SHP77 treated with DMSO at 0.1 percent for 48 hours (cell line): Measurements from ENCODE around the gene NECAB2.

Source experiments
- DNase-seq: peaks from one replicate; lab custom pipeline; 2025; lab: John Stamatoyannopoulos, UW

NECAB2 gene

DNA sequence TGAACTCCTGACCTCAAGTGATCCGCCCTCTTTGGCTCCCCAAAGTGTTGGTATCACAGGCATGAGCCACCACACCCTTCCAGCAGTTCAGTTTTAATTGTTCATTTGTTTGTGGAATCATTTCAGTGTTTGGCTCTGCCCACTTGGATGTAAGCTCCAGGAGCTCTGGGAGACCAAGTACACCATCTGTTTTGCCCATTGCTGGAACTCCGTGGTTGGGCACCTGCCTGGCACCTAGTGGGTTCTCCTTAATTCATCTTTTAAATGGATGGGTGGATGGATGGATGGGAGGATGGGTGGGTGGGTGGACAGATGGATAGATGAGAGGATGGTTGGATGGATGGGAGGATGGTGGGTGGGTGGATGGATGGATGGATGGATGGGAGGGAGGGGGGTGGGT lies 953 bp upstream of the NECAB2 start:
- DNase-seq: no peak

DNA sequence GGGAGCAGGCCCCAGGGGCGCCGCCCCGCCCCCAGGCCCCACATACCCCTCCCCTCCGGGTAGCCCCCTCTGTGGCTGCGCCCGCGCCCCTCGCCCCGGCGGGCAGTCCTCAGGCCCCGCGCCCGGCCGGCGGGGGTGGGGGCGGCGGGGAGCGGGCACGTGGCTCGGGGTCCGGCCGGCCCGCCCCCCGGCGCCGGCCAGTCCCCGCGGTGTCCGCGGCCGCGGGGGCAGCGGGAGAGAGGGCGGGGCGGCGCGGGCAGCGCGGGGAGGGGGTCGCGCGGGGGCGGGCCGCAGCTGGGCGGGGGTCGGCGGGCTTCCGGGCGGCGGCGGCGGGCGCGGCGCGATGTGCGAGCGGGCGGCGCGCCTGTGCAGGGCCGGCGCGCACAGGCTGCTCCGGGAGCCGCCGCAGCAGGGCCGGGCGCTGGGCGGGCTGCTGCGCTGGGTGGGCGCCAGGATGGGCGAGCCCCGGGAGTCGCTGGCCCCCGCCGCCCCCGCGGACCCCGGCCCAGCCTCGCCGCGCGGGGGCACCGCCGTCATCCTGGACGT lies 335 bp downstream of the NECAB2 start:
- DNase-seq: no peak

DNA sequence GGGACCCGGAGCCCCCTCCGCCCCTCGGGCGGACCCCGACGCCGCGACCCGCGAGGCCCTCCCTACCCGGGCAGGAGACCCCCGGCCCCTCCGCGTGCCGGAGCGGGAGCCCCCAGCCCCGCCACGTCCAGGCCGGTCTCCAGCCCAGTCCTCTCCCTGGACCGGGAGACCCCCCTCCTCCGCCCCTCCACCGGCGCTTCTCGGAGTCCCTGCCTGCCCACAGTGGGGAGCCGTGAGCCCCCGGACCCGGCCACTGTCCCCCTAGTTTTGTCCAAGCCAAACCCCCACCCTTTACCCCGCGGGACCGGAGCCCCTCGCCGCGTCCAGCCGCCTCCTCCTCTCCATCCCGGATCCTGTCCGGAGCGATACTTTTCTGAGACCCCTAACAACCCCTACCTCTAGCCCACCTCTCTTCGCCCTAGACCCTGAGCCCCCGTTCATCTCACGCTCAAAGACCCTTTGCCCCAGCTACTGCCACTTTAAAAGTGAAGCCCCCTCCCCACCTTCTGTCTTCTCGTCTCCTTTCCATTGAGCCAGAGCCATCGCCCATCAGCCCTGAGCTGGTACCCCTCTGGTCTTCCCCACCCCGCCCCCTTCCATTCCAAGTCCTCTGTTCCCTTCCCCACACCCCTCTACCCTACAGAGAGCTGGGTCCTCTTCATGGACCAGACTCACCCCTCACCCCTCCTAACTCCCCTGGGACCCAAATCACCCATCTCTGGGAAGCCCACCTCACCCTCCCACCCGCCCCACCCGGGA lies 1.0 kb downstream of the NECAB2 start:
- no peak for DNase-seq

DNA sequence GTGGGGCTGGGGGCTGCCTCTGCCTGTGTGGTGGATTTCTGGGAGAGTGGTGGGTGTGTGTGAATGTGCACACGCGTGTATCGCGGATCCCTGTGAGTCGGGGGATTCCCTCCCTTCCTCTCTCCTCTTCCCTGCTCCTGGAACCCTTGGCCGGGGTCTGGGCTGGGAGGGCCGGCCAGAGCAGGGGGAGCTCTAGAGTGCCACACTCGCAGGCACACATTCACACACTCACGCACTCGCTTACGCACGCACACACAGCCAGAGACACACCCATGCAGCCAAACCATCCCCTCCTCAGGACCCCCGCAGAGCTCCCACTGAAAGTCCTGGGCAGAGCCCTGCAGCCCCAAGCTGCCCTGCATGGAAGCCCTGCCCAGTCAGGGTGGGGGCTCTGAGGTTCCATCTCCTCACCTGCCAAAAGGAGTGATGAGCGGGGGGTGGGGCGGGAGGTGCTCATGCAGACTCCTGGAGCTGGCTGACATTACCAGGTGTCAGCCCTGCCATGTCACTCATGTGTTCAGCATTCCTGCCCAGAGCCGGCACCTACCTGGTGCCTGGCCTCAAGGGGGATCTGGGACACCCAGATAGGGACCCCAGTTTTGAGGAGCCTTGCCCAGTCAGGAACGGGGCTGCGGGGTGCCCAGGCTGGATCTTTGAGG lies 1.9 kb downstream of the NECAB2 start:
- no peak for DNase-seq

DNA sequence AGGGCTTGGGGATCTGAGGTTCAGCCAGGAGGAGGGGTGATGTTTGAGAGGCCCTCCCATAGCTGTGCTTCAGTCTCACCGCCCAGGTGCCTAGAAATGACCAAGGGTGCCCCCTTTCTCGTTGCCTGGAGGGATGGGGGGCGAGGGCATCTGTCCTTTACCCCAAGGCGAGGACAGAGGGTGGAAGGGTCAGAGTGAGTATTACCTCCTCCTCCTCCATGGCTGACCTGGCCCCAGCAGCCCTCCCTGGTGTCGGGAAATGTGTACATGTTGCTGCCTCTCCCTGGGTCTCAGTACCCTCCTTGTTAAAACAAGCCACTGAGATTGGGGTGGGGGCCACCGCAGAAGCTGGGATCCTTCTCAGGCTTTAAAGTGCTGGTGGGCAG lies 2.4 kb downstream of the NECAB2 start:
- no peak for DNase-seq

DNA sequence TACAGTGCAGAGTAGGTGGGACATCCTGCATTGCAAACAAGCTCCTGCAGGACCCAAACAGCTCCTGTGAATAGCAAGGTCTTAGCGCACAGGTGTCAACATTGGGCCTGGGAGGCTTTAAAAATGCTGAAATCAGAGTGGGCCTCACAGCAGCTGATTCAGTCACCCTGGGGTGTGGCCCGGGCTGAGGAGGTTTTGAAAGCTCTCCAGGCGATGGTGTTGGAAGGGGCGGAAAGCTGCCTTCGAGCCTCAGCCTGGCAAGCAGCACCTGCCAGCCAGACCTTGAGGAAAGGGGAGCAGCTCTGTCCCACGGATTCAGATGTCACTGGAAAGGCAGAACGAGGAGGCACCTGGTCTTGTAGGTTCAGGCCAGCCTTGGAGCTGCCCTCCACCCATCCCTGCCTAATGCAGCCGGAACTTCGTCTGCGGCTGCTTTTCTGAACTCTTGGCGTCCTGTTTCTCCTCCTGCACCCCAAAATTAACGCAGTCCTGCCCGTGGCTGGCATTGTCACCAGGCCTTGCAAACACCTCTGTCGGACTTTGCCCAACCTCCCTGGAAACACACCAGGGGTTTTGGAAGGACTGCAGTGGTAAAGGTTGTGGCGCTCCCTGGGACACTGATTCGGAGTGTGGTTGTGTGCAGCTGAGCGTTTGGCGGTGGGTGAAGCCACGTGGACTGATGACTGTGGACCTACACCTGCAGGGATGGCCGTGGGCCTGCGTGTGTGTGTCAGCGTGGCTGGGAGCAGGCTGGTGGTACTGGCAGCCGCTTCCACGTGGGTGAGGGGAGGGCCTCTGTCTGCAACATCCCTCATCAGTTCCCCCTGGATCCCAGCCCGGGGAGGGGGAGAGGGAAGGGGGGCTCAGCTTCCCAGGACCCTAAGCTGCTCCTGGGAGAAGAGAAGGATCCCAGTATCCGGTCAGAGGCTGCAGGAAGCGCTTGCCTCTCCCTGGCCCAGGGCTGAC lies 3.4 kb downstream of the NECAB2 start:
- DNase-seq: no peak

DNA sequence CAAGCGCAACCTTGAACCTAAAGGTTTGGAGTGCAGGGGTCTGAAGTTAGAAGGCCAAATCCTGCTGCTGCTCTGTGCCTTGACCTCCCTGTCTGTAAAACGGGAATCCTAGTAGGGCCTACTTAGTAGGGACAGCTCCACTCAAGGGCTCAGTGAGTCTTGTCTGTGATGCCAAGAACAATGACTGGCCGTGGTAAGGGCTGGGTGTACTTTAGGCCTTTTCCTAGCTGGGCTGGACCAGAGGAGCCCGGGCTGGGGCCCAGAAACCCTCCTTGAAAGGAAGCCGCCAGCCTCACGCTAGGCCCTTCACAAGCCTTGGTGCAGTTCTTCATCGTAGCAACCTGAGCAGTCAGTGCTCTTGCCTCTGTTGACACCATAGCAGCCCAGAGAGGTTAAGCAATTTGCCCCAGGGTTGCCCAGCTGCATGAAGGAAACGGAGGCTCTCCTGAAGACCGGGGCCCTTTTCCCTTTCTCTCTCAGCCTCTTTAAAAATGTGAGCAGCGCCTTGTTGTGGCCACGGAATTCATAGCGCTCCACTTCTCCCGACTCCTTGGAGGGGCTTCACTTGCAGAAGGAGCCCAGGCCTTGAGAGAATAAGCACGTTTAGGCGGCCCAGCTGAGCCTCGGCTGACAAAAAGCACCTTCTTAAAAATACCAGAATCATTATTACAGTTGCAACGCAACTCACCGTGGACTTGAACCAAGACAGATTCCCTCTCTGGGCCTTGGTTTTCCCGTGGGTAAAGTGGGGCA lies 4.4 kb downstream of the NECAB2 start:
- DNase-seq: no peak

DNA sequence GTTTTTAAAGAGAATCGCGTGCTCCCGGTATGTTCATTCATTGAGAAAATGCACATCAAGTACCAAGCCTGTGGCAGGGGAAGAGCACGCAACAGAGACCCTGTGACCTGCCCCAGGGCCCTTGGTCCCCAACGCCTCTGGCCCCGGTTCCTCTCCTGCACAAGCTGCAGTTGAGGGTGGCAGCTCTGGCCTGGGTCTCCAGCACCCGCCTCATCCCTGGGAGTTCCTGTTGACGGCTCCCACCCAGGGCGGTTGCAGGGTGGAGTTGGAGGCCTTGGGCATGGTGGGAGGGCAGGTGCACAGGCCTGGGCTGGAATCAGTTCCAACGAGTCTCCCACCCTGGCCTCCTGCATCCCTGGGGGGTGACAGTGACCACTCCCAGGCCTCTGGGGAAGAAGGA lies 5.0 kb downstream of the NECAB2 start:
- no peak for DNase-seq

DNA sequence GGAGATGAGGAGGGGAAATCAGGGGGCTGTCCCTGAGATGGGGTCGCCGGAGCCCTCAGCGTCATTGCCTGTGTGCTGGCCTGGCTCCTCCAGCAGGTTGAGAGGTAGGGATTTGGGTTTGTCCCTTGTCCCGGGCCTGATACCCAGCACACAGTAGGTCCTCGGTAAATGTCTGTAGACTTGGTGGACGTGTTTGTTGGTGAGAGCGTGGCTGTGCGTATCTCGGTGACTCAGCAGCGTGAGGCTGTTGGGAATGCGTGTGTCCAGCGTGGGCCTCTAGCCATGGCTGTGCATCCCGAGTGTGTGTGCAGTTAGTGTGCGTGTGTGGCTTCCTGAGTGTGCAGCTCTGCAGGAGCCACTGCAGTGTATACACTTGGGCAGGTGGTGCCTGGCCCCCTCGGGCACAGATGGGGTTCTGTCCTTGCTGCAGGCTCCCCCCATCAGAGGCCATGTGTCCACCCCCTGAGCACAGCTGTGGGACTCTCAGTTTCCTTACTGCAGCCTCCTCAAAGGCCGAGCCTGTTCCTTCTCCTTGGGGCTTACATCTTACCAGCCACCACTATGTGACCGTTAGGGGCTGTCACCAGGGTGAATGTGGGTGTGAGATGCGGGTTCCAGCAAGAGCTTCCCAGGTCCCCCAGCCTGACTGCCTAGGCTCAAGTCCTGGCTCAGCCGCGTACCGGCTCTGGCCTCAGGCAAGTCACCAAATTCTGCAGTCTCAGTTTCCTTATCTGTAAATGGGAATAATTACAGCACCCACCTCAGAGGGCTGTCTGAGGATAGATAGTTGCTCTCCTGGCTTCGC lies 5.7 kb downstream of the NECAB2 start:
- DNase-seq: no peak

DNA sequence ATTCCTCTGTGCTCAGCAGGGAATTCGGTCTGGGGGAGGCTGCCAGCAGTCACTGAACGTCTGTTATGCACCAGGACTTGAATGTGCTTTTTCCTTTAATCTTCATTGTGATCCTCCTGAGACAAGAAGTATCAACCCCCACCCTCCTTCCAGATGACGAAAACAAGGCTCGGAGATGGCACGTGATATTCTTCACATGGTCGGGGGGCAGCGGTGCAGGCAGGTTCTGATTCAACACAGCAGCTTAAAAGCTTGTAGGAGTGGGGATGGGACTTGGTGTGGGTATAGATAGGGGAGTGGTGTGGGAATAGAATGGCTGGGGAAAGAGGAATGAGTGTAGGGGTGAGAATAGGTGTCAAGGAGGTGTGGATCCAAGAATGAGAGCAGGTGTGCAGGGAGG lies 6.4 kb downstream of the NECAB2 start:
- no peak for DNase-seq

DNA sequence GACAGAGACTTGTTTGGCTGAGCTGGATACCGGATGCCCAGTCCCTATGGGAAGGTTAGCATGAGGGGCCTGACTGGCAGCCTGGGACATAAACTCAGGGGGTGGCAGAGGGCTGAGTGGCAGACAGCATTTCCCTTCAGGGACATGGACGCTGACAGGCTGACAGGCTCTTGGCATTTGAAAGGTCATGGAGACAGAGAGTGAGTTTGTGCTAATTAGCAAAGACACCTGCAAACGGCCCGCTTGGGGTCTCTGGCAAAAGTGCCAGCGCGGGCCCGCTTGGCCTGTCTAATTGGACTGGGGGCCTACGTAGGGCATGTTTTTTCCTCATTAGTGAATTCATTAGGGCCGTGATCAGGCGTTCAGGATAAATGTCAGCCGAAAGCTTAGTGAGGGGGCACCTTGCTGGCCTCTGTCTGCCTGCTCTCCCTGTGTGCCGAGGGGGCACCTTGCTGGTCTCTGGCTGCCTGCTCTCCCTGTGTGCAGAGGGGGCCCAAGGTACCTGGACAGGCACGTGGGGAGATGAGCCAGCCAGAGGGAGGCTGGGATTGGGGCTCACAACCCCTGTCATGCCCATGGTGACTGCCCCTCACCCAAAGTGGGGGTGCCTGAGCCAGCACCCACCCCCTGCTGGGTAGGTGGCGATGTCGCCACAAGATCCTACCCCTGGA lies 7.7 kb downstream of the NECAB2 start:
- DNase-seq: no peak

DNA sequence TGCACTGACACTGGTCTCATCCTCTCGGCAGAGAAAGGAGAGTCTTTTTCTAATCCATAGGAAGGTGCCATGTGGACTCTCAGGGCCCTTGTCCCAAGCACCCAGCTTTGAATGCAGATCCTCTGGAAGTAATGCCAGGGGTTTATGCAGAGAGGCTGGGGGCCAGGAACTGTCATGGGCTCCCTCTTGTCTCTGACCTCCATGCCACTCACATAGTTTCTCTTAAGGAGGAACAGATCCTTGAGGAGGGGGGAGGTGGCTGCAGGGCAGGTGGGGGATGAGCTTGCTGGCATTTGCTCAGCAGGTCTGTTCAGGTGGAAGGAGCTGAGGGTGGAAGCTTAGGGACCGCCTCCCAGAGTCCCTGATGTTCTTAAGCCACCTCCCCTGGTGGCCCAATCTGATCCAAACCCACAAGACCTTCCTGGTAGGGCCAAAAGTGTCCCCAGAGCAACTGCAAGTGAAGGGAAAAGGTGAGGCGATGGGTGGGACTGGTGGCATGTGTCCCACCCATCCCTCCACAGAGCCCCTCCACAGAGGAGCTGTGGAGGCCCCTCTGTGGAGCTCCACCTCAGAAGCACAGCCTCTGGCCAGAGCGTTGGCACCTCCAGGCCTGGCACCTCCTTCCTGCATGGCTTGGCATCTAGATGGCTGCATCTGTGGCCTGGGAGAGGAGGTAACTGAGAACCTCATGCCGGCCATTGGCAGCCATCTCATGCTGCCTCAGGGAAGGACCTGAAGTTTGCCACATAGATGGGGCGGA lies 9.2 kb downstream of the NECAB2 start:
- DNase-seq: no peak

DNA sequence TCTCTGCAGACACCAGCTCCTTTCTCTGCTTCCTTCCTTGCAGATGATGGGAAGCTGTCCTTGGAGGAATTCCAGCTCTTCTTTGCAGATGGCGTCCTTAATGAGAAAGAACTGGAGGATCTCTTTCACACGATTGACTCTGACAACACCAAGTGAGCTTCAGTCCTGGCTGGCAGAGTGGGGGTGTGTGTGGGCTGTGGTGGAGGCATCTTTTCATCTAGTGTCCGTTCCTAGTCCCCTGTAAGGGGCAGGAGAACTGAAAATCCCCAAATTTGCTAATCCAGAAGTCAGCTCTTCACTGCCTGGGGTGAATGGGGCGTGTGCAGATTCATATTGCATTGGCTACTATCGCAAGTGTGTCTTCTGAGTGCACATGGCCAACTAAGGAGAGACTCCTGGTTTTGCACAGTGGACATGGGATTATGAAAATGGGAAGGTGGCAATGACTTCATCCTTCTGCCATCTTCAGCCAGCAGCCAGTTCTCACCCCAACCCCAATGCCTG lies 10.4 kb downstream of the NECAB2 start:
- DNase-seq: no peak

DNA sequence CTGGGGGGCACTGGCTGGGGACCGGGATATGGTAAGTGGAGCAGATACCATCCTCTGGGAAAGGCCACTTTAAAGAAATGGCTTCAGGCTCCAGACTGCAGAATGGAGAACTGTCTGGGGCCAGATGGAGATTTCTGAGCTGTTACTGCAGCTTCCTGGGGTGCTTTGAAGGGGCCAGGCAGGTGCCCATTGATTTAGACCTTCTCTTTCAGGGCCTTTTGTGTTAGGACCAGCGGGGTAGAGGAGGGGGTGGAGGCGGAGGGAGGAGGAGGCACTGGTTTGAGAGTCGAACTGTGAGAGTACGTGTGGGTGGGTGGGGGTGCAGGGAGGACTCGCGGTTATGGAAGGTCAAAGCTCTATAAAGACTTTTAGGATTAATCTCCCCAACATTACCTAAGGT lies 11.4 kb downstream of the NECAB2 start:
- no peak for DNase-seq

DNA sequence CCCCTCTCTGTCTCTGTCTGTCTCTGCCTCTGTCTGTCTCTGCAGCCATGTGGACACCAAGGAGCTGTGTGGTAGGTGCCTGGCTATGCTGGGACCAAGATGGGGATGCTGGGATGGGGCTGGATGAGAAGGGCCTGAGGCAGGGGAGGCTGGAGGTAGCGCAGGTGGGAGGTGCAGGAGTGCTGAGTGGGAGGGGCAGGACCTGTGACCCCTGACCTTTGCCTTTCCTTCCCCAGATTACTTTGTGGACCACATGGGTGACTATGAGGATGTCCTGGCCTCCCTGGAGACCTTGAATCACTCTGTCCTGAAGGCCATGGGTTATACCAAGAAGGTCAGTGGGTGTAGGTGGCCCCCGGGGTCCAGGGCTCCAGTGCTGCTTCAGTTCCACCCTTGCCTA lies 12.8 kb downstream of the NECAB2 start:
- no peak for DNase-seq

DNA sequence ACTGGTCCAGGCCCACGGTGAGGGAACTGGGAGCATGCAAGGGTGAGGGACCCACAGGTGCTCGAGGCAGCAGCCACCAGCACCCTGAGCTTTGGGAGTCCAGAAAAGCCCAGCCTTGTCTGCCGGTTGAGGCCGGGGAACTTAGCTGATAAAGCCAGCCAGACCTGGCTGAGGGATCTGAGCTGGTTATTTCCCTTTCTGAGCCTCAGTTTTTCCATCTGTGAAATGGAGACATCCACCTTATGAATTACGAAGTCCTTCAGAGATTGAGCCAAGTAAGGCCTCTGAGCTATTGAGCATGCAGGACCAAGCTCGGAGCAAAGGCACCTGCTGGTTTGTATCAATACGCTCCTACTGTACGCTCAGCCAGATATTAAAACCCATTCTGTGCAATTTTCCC lies 13.8 kb downstream of the NECAB2 start:
- no peak for DNase-seq

DNA sequence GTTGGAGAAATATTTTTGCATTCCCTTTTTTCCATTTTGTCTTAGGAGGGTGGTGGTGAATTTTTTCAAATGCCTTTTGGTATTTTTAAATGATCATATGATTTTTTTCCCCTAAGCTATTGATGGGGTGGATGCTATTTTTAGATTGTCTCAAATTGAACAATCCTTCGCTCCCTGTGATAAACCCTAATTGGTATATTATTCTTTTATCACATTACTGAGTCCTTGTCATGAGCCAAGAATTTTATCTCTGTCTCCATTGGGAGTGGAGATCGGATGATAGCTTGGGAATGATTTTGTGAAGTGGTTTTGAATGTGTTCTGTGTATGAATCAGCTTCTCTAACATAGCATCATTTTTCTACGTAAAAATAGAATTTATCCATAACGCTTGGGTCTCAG lies 15.4 kb downstream of the NECAB2 start:
- DNase-seq: no peak

DNA sequence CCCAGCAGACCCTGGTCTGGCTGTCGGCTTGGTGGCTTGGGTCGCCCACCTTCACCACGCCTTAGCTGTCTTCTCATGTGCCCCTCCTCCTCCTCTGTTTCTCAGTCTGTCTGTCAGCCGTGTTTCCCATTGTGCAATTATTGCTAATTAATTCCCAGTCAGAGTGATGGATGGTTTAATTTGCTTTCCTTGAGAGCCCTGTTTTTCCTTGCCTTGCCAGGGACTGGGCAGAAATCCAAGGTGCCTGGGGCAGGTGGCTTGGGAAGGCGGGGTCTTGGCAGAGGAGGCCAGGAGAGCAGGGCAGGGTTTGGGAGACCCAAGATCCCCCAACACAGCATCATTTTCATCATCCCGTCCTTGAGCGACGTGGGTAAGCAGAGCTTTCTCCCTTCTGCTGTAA lies 21.3 kb downstream of the NECAB2 start:
- no peak for DNase-seq

DNA sequence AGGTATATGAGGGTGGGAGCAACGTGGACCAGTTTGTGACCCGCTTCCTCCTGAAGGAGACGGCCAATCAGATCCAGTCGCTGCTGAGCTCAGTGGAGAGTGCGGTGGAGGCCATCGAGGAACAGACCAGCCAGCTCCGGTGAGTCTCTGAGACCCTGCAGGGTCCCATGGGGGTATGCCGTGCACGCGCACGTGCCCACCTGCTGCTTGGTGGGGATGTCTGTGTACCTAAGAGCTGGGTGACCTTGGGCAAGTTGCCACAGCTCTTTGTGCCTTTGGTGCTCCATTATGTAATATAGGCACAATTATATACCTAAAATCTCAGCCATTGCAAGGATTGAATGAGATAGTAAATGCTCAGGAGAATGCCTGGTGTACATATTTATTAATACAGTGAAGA lies 22.4 kb downstream of the NECAB2 start:
- no peak for DNase-seq
